ENCODE data around the gene GPR132.

Gene GPR132

GRCh38 chr14:105075379-105076295, 10.4 kb upstream of the GPR132 start:
- H3K36me3 Mint-ChIP-seq = no peaks in the 10 kb centered on the region
- H3K4me1 Mint-ChIP-seq = peaks cover 31% of the 10 kb centered on the region
- CTCF ChIA-PET = interaction anchor here (0.8 to 2.5 kb wide), 6 partner anchors 9 to 94 kb away, joined by 3 to 12 read pairs (median 4); partner anchors contain the start of gene GPR132
- no peaks in the 10 kb centered on the region for H3K9me3 Mint-ChIP-seq
- no peak overlapping the region for H3K4me3 Mint-ChIP-seq
- H3K27me3 Mint-ChIP-seq = peaks cover 49% of the 10 kb centered on the region
- DNase-seq = peak; percentile 77
- H3K27ac Mint-ChIP-seq = peak overlapping the region; percentile 37

- H3K27me3 Mint-ChIP-seq = peaks cover 42% of the 10 kb centered on the region
- no peaks in the 10 kb centered on the region for H3K36me3 Mint-ChIP-seq
- H3K27ac Mint-ChIP-seq = no peak overlapping the region
- H3K4me3 Mint-ChIP-seq = no peak overlapping the region
- DNase-seq = no peak
- CTCF ChIA-PET = interaction anchor here (0.5 to 2.5 kb wide), 4 partner anchors 8 to 27 kb away, joined by 3 to 12 read pairs (median 4); no protein-coding TSS in a partner anchor
- peaks cover 41% of the 10 kb centered on the region for H3K4me1 Mint-ChIP-seq
- no peaks in the 10 kb centered on the region for H3K9me3 Mint-ChIP-seq
These were observed 9.4 kb upstream of the GPR132 start for GRCh38 chr14:105074601-105075053.

DNA sequence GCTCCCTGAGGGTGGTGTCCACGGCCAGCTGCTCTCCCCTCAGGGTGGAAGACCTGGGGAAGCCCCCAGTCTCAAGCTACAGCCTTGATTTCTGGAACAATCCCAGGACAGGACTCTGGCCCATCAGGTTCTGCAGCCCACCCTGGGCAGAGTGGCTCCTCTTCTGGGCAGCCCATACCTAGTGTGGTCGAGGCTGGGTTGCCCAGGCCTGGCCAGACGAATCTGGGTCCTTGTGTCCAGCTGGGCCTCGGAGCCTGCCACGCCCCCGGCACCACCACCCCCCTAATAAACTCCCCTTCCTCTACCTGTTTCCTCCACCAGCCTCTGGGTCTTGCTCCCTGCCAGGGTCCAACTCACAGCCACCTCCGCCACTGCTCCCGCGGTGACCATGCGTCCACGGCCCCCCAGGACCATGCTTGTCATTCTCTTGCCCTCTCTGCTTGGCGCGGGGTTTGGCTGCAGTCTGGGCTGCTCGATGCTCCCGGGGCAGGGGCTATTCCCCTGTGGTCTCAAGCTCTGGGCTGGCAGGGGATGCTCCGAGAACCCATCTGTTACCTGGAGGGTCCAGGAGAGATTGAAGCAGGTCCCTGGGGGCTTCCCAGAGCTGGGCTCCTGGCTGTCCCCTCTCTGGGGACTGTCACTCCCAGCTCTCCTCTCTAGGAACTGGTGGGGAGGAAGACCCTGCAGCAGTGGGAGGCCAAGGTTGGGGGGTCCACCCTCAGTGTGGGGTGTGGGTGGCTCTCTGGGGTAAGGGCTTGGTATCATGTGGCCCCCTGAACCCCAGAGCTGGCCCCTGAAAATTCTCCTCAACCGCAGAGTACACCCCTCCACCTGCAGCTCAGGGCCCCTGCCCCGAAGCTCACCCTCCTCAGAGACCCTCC, 8.7 kb upstream of the GPR132 start:
- no peaks in the 10 kb centered on the region for H3K36me3 Mint-ChIP-seq
- H3K27me3 Mint-ChIP-seq = peaks cover 38% of the 10 kb centered on the region
- CTCF ChIA-PET = interaction anchor here (0.5 to 2.5 kb wide), 3 partner anchors 11 to 26 kb away, joined by 3 to 12 read pairs (median 3); no protein-coding TSS in a partner anchor
- no peak overlapping the region for H3K27ac Mint-ChIP-seq
- H3K9me3 Mint-ChIP-seq = no peaks in the 10 kb centered on the region
- no peak for DNase-seq
- H3K4me3 Mint-ChIP-seq = no peak overlapping the region
- H3K4me1 Mint-ChIP-seq = peaks cover 45% of the 10 kb centered on the region

DNA sequence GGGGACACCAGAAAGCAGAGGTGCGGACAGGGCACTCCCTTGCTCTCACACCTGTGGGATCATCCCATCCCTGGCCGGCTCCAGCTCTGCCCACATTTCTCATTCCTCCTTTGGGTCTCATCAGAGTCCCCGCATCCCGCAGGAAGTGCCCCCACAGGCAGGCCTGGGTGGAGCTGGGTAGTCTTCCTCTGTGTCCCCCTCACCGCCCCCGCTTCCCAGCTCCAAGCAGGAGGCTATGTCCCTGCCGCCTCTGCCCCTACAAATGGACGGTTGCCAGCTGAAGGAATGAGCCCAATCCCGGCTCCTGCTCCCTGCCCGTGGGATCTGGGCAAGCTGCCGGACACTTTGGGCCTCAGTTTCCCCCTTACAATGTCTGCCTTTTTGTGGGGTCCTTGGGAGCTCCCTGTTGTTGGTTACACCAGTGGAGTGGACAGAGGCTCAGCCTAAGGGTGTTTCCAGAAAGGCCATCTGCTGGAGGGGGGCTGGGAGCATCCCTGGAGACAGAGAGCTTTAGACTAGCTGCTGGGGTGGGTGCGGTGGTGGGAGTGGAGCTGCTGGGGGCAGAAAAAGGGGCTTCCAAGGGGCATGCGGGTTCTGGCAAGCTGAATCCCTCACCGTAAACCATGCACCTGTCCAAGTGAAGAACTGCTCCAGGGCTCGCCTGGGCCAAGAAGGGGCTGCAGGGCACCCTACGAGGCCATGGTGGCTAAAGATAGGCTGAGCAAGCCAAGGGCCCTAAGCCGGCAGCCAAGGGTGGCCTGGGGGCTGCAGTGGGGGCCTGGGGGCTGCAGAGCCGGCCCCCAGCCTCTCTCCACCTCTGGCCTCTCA, 7.9 kb upstream of the GPR132 start:
- H3K36me3 Mint-ChIP-seq = no peaks in the 10 kb centered on the region
- no peak for DNase-seq
- H3K4me3 Mint-ChIP-seq = no peak overlapping the region
- H3K27me3 Mint-ChIP-seq = peaks cover 38% of the 10 kb centered on the region
- CTCF ChIA-PET = interaction anchor here (2.5 kb wide), 2 partner anchors 13 to 14 kb away, joined by 10 to 12 read pairs; no protein-coding TSS in a partner anchor
- peaks cover 51% of the 10 kb centered on the region for H3K4me1 Mint-ChIP-seq
- H3K9me3 Mint-ChIP-seq = no peaks in the 10 kb centered on the region
- no peak overlapping the region for H3K27ac Mint-ChIP-seq

DNA sequence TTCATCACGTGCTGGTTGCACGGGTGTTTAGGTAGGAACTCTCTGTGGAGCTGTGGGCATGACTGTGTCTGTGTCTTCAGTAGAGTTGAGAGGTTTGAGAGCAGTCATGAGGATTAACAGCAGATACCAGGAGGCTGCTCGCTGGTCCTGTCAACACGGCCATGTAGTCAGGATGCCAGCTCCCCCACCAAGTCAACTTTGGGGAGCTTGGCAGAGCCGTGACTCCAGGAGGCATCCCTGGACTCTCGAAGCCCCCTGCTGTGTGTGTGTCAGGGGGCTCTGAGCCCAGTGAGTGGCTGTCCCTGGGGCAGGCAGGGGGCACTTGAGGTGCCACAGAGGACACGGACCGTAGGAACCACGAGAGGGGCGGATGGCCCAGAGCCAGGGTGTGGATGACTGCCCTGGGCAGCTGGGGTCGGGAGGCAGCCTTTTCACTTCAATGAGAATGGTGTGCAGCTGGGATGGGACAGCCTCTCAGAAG, 7.2 kb upstream of the GPR132 start:
- peaks cover 52% of the 10 kb centered on the region for H3K4me1 Mint-ChIP-seq
- no peak overlapping the region for H3K27ac Mint-ChIP-seq
- H3K9me3 Mint-ChIP-seq = no peaks in the 10 kb centered on the region
- no peak for DNase-seq
- H3K27me3 Mint-ChIP-seq = peaks cover 38% of the 10 kb centered on the region
- no peaks in the 10 kb centered on the region for H3K36me3 Mint-ChIP-seq
- CTCF ChIA-PET = interaction anchor here (1.4 to 2.6 kb wide), 3 partner anchors 11 to 18 kb away, joined by 3 to 10 read pairs (median 8); no protein-coding TSS in a partner anchor
- H3K4me3 Mint-ChIP-seq = no peak overlapping the region

DNA sequence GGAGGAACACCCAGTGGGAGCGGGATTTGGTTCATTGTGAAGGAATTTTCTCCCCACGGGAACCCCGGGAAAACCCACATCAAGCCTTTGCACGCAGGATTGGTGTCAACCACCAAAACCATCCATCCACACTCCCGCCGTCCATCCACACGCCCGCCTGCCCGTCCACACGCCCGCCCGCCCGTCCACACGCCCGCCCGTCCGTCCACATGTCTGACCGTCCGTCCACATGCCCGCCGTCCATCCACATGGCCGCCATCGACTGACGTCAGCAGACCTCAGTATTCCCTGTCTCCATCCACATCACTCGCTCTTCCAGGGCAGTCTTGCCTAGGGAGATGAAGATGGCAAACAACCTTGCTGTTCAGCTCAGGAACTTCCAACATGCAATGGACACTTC, 6.7 kb upstream of the GPR132 start:
- H3K27ac Mint-ChIP-seq = no peak overlapping the region
- no peaks in the 10 kb centered on the region for H3K36me3 Mint-ChIP-seq
- no peak overlapping the region for H3K4me3 Mint-ChIP-seq
- no peak for DNase-seq
- no peaks in the 10 kb centered on the region for H3K9me3 Mint-ChIP-seq
- H3K4me1 Mint-ChIP-seq = peaks cover 52% of the 10 kb centered on the region
- H3K27me3 Mint-ChIP-seq = peaks cover 38% of the 10 kb centered on the region
- CTCF ChIA-PET = interaction anchor here (1.4 to 2.6 kb wide), 4 partner anchors 11 to 19 kb away, joined by 3 to 10 read pairs (median 6); no protein-coding TSS in a partner anchor

GRCh38 chr14:105071326-105071725, 6.1 kb upstream of the GPR132 start:
- DNase-seq = no peak
- CTCF ChIA-PET = interaction anchor here (1.4 to 2.6 kb wide), 4 partner anchors 10 to 20 kb away, joined by 3 to 10 read pairs (median 6); no protein-coding TSS in a partner anchor
- no peaks in the 10 kb centered on the region for H3K9me3 Mint-ChIP-seq
- H3K27ac Mint-ChIP-seq = no peak overlapping the region
- no peaks in the 10 kb centered on the region for H3K36me3 Mint-ChIP-seq
- no peak overlapping the region for H3K4me3 Mint-ChIP-seq
- peaks cover 38% of the 10 kb centered on the region for H3K27me3 Mint-ChIP-seq
- peaks cover 52% of the 10 kb centered on the region for H3K4me1 Mint-ChIP-seq

- Mint-ChIP-seq H3K4me3 (no peak overlapping the region), H3K36me3 (no peaks in the 10 kb centered on the region), H3K9me3 (no peaks in the 10 kb centered on the region), H3K4me1 (peaks cover 52% of the 10 kb centered on the region), H3K27me3 (peaks cover 38% of the 10 kb centered on the region), H3K27ac (peak overlapping the region; percentile 28)
- CTCF ChIA-PET = interaction anchor here (0.6 to 2.6 kb wide), 5 partner anchors 10 to 20 kb away, joined by 3 to 10 read pairs (median 3); no protein-coding TSS in a partner anchor
- no peak for DNase-seq
These were observed 5.5 kb upstream of the GPR132 start for GRCh38 chr14:105070760-105071137.

- Mint-ChIP-seq H3K9me3 (no peaks in the 10 kb centered on the region), H3K4me1 (peaks cover 53% of the 10 kb centered on the region), H3K27ac (peak overlapping the region; percentile 46), H3K4me3 (no peak overlapping the region), H3K36me3 (peaks cover 2% of the 10 kb centered on the region), H3K27me3 (peaks cover 38% of the 10 kb centered on the region)
- CTCF ChIA-PET = interaction anchor here (0.6 to 2.6 kb wide), 2 partner anchors 17 to 21 kb away, joined by 3 to 8 read pairs; no protein-coding TSS in a partner anchor
- DNase-seq = peak; percentile 17
These were observed 4.9 kb upstream of the GPR132 start for GRCh38 chr14:105069871-105070759.

DNA sequence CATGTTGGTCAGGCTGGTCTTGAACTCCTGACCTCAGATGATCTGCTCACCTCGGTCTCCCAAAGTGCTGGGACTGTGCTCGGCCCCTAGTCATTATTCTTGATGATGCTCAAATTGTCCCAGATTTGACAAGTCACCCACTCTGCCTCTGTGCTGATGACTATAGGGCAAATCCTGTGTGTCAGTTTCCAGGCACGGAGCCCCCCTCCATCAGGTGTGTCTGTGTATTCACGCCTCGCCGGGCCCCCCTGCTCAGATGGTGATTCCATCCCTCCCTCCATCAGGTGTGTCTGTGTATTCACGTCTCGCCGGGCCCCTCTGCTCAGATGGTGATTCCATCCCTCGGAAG, 4.3 kb upstream of the GPR132 start:
- no peak overlapping the region for H3K4me3 Mint-ChIP-seq
- no peaks in the 10 kb centered on the region for H3K9me3 Mint-ChIP-seq
- DNase-seq = no peak
- CTCF ChIA-PET = no interaction called here
- H3K36me3 Mint-ChIP-seq = peaks cover 7% of the 10 kb centered on the region
- H3K27me3 Mint-ChIP-seq = peaks cover 34% of the 10 kb centered on the region
- no peak overlapping the region for H3K27ac Mint-ChIP-seq
- H3K4me1 Mint-ChIP-seq = peaks cover 57% of the 10 kb centered on the region

GRCh38 chr14:105068818-105069217, 3.6 kb upstream of the GPR132 start:
- H3K36me3 Mint-ChIP-seq = peaks cover 10% of the 10 kb centered on the region
- DNase-seq = no peak
- H3K4me3 Mint-ChIP-seq = no peak overlapping the region
- CTCF ChIA-PET = no interaction called here
- peaks cover 30% of the 10 kb centered on the region for H3K27me3 Mint-ChIP-seq
- H3K4me1 Mint-ChIP-seq = peaks cover 64% of the 10 kb centered on the region
- H3K9me3 Mint-ChIP-seq = no peaks in the 10 kb centered on the region
- no peak overlapping the region for H3K27ac Mint-ChIP-seq

DNA sequence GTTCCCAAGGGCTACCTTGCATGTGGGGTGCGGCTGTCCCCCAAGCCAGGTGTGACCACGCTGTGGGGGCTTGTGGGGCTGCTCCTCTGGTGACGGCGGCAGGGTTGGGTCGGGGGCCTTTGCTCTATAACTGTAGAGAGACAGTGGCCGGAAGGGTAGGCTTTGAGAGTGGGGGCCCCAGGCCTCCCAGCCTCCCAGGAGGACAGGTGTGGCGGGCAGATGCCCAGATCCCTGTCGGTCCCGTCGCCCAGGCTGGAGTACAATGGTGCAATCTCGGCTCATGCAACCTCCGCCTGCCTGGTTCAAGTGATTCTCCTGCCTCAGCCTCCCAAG, 2.7 kb upstream of the GPR132 start:
- H3K4me1 Mint-ChIP-seq = peaks cover 72% of the 10 kb centered on the region
- peaks cover 22% of the 10 kb centered on the region for H3K27me3 Mint-ChIP-seq
- H3K4me3 Mint-ChIP-seq = no peak overlapping the region
- H3K9me3 Mint-ChIP-seq = no peaks in the 10 kb centered on the region
- DNase-seq = no peak
- no peak overlapping the region for H3K27ac Mint-ChIP-seq
- CTCF ChIA-PET = no interaction called here
- H3K36me3 Mint-ChIP-seq = peaks cover 11% of the 10 kb centered on the region
